H1 (cell line): ENCODE data around the gene RIMS1. TPM values are rescaled to one million over a fixed set of nuclear protein-coding genes. Genes with fewer than 3 reads are reported as not detected.

Experiments
- CTCF ChIA-PET: fragments of 300-600 bp; sonication (Branson Sonifier 250); formaldehyde crosslinking; loops from one replicate; lab custom pipeline; 2021; ENCODE audit not compliant: partially characterized antibody; lab: Charles Lee
- POLR2A ChIA-PET: fragments of 300-600 bp; sonication (Branson Sonifier 250); formaldehyde crosslinking; loops from one replicate; lab custom pipeline; 2021; ENCODE audit warnings: inconsistent platforms; ENCODE audit not compliant: partially characterized antibody; lab: Charles Lee
- DNase-seq, 2 experiments: peaks; one replicate each; pipeline versions ENCODE4 v3.0.0 to v3.0.0-alpha.2; 2010 to 2022; ENCODE audit warnings: low spot score in 2 of 2, low read depth in 1 of 2, mixed read lengths in 1 of 2
- FAIRE-seq: peaks from 2 replicates; lab custom pipeline; 2011; peaks lifted over from hg19 to GRCh38; lab: Jason Lieb, UNC
- H2AFZ ChIP-seq: 2 replicates; pipeline ENCODE4 v1.8.1; 2012; ENCODE audit warnings: low read length, inconsistent platforms
- H2AK5ac ChIP-seq: 2 replicates; pipeline ENCODE4 v1.6.1; 2013; ENCODE audit warnings: low read depth, low read length
- H2BK120ac ChIP-seq: replicated peaks from 2 replicates; pipeline ENCODE3; 2013; ENCODE audit warnings: low read depth, low read length, inconsistent platforms
- H2BK12ac ChIP-seq: 2 replicates; pipeline ENCODE4 v1.6.1; 2013; ENCODE audit warnings: low read depth, low read length
- H2BK15ac ChIP-seq: 2 replicates; pipeline ENCODE4 v1.6.1; 2013; ENCODE audit warnings: low read length
- H2BK20ac ChIP-seq: 2 replicates; pipeline ENCODE4 v1.6.1; 2013; ENCODE audit warnings: low read length
- H2BK5ac ChIP-seq: 2 replicates; pipeline ENCODE4 v1.6.1; 2013; ENCODE audit warnings: low read depth, low read length
- H3K14ac ChIP-seq: 2 replicates; pipeline ENCODE4 v1.6.1; 2013; ENCODE audit warnings: inconsistent platforms; ENCODE audit not compliant: insufficient read length
- H3K18ac ChIP-seq: 2 replicates; pipeline ENCODE4 v1.6.1; 2013; ENCODE audit warnings: low read length; ENCODE audit errors: extremely low read depth
- H3K23ac ChIP-seq: 2 replicates; pipeline ENCODE4 v1.6.1; 2013; ENCODE audit warnings: inconsistent platforms; ENCODE audit not compliant: insufficient read length
- H3K23me2 ChIP-seq: 2 replicates; pipeline ENCODE4 v1.6.1; 2013; ENCODE audit warnings: low read depth, low read length
- H3K27ac ChIP-seq: 2 replicates; pipeline ENCODE4 v1.6.1; 2011; ENCODE audit warnings: low read depth, low read length, inconsistent platforms
- H3K27me3 ChIP-seq, 4 experiments: replicated peaks in 1 of 4; 1 replicate in 1 of 4; 2 replicates in 3 of 4; pipeline versions ENCODE4 v1.6.1 to v1.8.1; 2011 to 2013; ENCODE audit warnings: low read length in 3 of 4, mild to moderate bottlenecking in 3 of 4, inconsistent platforms in 2 of 4, mixed read lengths in 2 of 4, moderate library complexity in 1 of 4; ENCODE audit not compliant: control insufficient read depth in 3 of 4, insufficient read depth in 3 of 4; ENCODE audit errors: extremely low read depth in 1 of 4
- H3K36me3 ChIP-seq, 4 experiments: 2 replicates each; pipeline versions ENCODE4 v1.6.1 to v1.8.1; 2011 to 2013; ENCODE audit warnings: mild to moderate bottlenecking in 4 of 4, low read length in 3 of 4, moderate library complexity in 2 of 4, control low read depth in 1 of 4, inconsistent platforms in 1 of 4; ENCODE audit not compliant: insufficient read depth in 4 of 4, control insufficient read depth in 2 of 4
- H3K4ac ChIP-seq: replicated peaks from 2 replicates; pipeline ENCODE3; 2013; ENCODE audit warnings: low read length, low read depth, mixed read lengths, inconsistent platforms; ENCODE audit not compliant: insufficient read length
- H3K4me1 ChIP-seq, 4 experiments: replicated peaks in 1 of 4; 1 replicate in 1 of 4; 2 replicates in 3 of 4; pipeline versions ENCODE4 v1.6.1 to v1.8.1; 2011 to 2013; ENCODE audit warnings: low read length in 3 of 4, inconsistent platforms in 2 of 4, mixed read lengths in 1 of 4; ENCODE audit not compliant: insufficient read depth in 4 of 4, control insufficient read depth in 3 of 4
- H3K4me2 ChIP-seq, 2 experiments: 2 replicates each; pipeline versions ENCODE4 v1.6.1 to v1.8.1; 2011 to 2013; ENCODE audit warnings: low read depth in 2 of 2, low read length in 2 of 2, control low read depth in 1 of 2, inconsistent platforms in 1 of 2, mild to moderate bottlenecking in 1 of 2; ENCODE audit not compliant: insufficient read depth in 1 of 2
- H3K4me3 ChIP-seq, 4 experiments: fragments of 200-600, 300-600 bp in 1 of 4; sonication (generic), shearing (Covaris generic), sonication (Bioruptor Twin) in 1 of 4; 2 replicates each; pipeline versions ENCODE4 v1.5.1 to v1.8.1; 2011 to 2016; ENCODE audit warnings: low read length in 4 of 4, low read depth in 3 of 4, control low read depth in 2 of 4, inconsistent platforms in 2 of 4, mild to moderate bottlenecking in 2 of 4, mixed read lengths in 1 of 4, moderate library complexity in 1 of 4; ENCODE audit not compliant: insufficient read depth in 2 of 4; ENCODE audit errors: extremely low read depth in 1 of 4
- H3K56ac ChIP-seq: replicated peaks from 2 replicates; pipeline ENCODE3; 2013; ENCODE audit warnings: low read depth, mild to moderate bottlenecking, mixed read lengths, low read length, inconsistent platforms; ENCODE audit not compliant: insufficient read length
- H3K79me1 ChIP-seq: 2 replicates; pipeline ENCODE4 v1.6.1; 2013; ENCODE audit warnings: low read depth, low read length, control low read depth
- H3K79me2 ChIP-seq, 2 experiments: 2 replicates each; pipeline versions ENCODE4 v1.6.1 to v1.8.1; 2012 to 2013; ENCODE audit warnings: low read length in 2 of 2, mild to moderate bottlenecking in 2 of 2, inconsistent platforms in 1 of 2; ENCODE audit not compliant: insufficient read depth in 2 of 2, control insufficient read depth in 1 of 2
- H3K9ac ChIP-seq, 4 experiments: replicated peaks in 1 of 4; 1 replicate in 1 of 4; 2 replicates in 3 of 4; pipeline versions ENCODE4 v1.6.1 to v1.8.1; 2011 to 2013; ENCODE audit warnings: low read depth in 3 of 4, low read length in 3 of 4, control low read depth in 2 of 4, mild to moderate bottlenecking in 2 of 4, moderate library complexity in 2 of 4, inconsistent platforms in 1 of 4; ENCODE audit errors: extremely low read depth in 1 of 4
- H3K9me3 ChIP-seq, 2 experiments: 2 replicates each; pipeline versions ENCODE4 v1.6.1 to v1.8.1; 2012 to 2013; ENCODE audit warnings: mild to moderate bottlenecking in 2 of 2, moderate library complexity in 2 of 2, control low read depth in 1 of 2, inconsistent platforms in 1 of 2, low read depth in 1 of 2, low read length in 1 of 2, mixed read lengths in 1 of 2; ENCODE audit not compliant: insufficient read depth in 2 of 2
- H4K20me1 ChIP-seq, 2 experiments: replicated peaks in 1 of 2; 2 replicates each; pipeline versions ENCODE3 to v1.8.1; 2011 to 2013; ENCODE audit warnings: inconsistent platforms in 2 of 2, low read length in 2 of 2, mild to moderate bottlenecking in 1 of 2; ENCODE audit not compliant: insufficient read depth in 2 of 2, control insufficient read depth in 1 of 2
- H4K5ac ChIP-seq: 2 replicates; pipeline ENCODE4 v1.6.1; 2013; ENCODE audit warnings: low read length, low read depth, mixed read lengths, inconsistent platforms; ENCODE audit not compliant: insufficient read length
- H4K8ac ChIP-seq: 2 replicates; pipeline ENCODE4 v1.8.0; 2013; ENCODE audit warnings: mild to moderate bottlenecking, moderate library complexity, low read length, inconsistent platforms; ENCODE audit not compliant: insufficient read depth; ENCODE audit errors: extremely low read depth
- H4K91ac ChIP-seq: replicated peaks from 2 replicates; pipeline ENCODE3; 2013; ENCODE audit warnings: low read length, mixed read lengths, inconsistent platforms; ENCODE audit not compliant: insufficient read length
- CEBPB ChIP-seq: IDR thresholded peaks from 2 replicates; pipeline ENCODE4 v1.6.1; 2012; ENCODE audit warnings: low read depth, low read length
- EGR1 ChIP-seq: IDR thresholded peaks from 2 replicates; pipeline ENCODE4 v1.6.1; 2011; ENCODE audit warnings: low read depth, low read length, borderline replicate concordance
- POU5F1 ChIP-seq: IDR thresholded peaks from 2 replicates; pipeline ENCODE4 v1.6.1; 2011; ENCODE audit warnings: low read depth, mild to moderate bottlenecking, low read length, moderate library complexity
- SP1 ChIP-seq: IDR thresholded peaks from 2 replicates; pipeline ENCODE4 v1.6.1; 2011; ENCODE audit warnings: low read depth, low read length
- TAF1 ChIP-seq: IDR thresholded peaks from 2 replicates; pipeline ENCODE4 v1.6.1; 2011; ENCODE audit warnings: mild to moderate bottlenecking, low read depth, low read length
- whole genome bisulfite sequencing, 2 experiments: shearing (Covaris generic) in 1 of 2; methylation state at CpG; one replicate each; pipeline versions ENCODE4 v1.1.6 to v1.1.7; 2013 to 2015; ENCODE audit warnings: low lambda C conversion rate in 2 of 2, mixed read lengths in 2 of 2, inconsistent platforms in 1 of 2, low coverage in 1 of 2, missing lambda C conversion rate in 1 of 2; ENCODE audit not compliant: insufficient replicate concordance in 2 of 2, insufficient coverage in 1 of 2, insufficient read length in 1 of 2; ENCODE audit errors: extremely low coverage in 1 of 2, missing lambda C conversion rate in 1 of 2; 5-methylcytosine and 5-hydroxymethylcytosine counted together
- polyA plus RNA-seq, 7 experiments: library from polyadenylated mRNA; depleted of rRNA in 3 of 7; stranded (reverse) in 5 of 7; unstranded in 2 of 7; fragments of >200 nt in 5 of 7; fragments of 200-250 nt in 2 of 7; gene quantifications; 1 replicate in 5 of 7; 2 replicates in 1 of 7; 4 replicates in 1 of 7; pipeline versions ENCODE4 v1.2.1 to v1.2.3, GENCODE V29; 2011 to 2013; ENCODE audit warnings: missing spikeins in 2 of 7, mixed read lengths in 2 of 7
- total RNA-seq: library from RNA; stranded (reverse); fragmentation: NEBNext Ultra II Directional; extraction: Animal tissue kit (Norgen Biotek cat#: 25700); gene quantifications from 2 replicates; pipeline ENCODE4 v1.2.1, GENCODE V29; 2021

The RIMS1 gene
- total and polyA plus RNA-seq, 2 of the 8 experiments (the other 6 are each of a cell fraction or from before 2014, with no cell fraction given): 0.63 to 2.3 TPM

DNA sequence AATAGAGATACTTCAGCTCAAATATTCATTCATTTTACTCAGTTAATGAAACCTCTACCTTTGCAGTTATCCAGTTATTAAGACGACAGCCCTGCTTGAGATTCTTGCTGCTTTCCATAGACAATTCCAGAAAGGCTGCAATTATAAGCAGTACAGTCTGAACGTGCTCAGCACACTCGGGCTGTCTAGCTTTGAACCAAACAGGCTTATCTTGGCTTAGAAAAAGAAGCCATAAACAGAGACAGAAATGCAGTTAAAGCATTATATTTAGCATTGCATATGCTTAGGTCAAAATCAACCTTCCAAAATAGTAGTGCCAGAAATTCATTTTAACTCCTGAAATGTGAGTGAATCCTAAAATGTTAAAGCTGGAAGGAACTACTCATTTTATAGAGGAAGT lies 531.4 kb downstream of the RIMS1 start:
- no peaks in the 10 kb centered on the region for H3K79me1 ChIP-seq
- no peak overlapping the region for H2BK120ac ChIP-seq
- no peak overlapping the region for H3K56ac ChIP-seq
- DNase-seq (no peak), FAIRE-seq (no peak)
- H3K4me1 ChIP-seq: peaks cover 0 to 2% (median 0%) of the 10 kb centered on the region in 4 experiments; a peak in 2 of 7 replicates
- no peaks in the 10 kb centered on the region for H3K23me2 ChIP-seq
- no peaks in the 10 kb centered on the region for H3K27me3 ChIP-seq
- no peak overlapping the region for H3K9ac ChIP-seq
- no peaks in the 10 kb centered on the region for H4K20me1 ChIP-seq
- no peaks in the 10 kb centered on the region for H3K79me2 ChIP-seq
- CTCF ChIA-PET: interaction anchor here (0.6 to 13.2 kb wide), 6 partner anchors 9 to 795 kb away, joined by 3 to 158 read pairs (median 5); no protein-coding TSS in a partner anchor
- H4K8ac ChIP-seq: no peak overlapping the region
- WGBS, 2 experiments: 89% methylated on average over 3 of the region's 3 CpGs; no CpG with 5 or more reads in 1 of the 2 experiments
- no peak overlapping the region for H2BK12ac ChIP-seq
- H3K9me3 ChIP-seq: no peaks in the 10 kb centered on the region
- no peak overlapping the region for H3K4me3 ChIP-seq
- H2AK5ac ChIP-seq: no peak overlapping the region
- no peak overlapping the region for H3K14ac ChIP-seq
- H3K4me2 ChIP-seq: no peak overlapping the region
- no peak overlapping the region for H3K4ac ChIP-seq
- H4K91ac ChIP-seq: no peak overlapping the region
- POLR2A ChIA-PET: no interaction called here
- H4K5ac ChIP-seq: no peak overlapping the region
- no peaks in the 10 kb centered on the region for H3K36me3 ChIP-seq
- H3K18ac ChIP-seq: no peak overlapping the region
- no peak overlapping the region for H2BK15ac ChIP-seq
- H3K23ac ChIP-seq: no peak overlapping the region
- no peak overlapping the region for H2AFZ ChIP-seq
- no peak overlapping the region for H2BK20ac ChIP-seq
- no peak overlapping the region for H2BK5ac ChIP-seq
- no peak overlapping the region for H3K27ac ChIP-seq
- no peak for TF ChIP-seq EGR1
- no peak for TF ChIP-seq SP1
- no peak for TF ChIP-seq POU5F1
- no peak for TF ChIP-seq CEBPB
- no peak for TF ChIP-seq TAF1
